Caco-2 (cell line): ENCODE results near the gene ENTR1. TPM values are rescaled to one million over a fixed set of nuclear protein-coding genes. Genes with fewer than 3 reads are reported as not detected.
"Not testable (repeated sequence)": the region's sequence is repeated elsewhere in the genome, so short reads cannot be mapped to it uniquely, and the experiment has no call there.

ENCODE experiments used
- BruUV-seq: library from RNA; stranded (reverse); fragments of 400-500 nt; replicated peaks from 2 replicates; lab custom pipeline; 2021; lab: Mats Ljungman, UMichigan
- CTCF ChIA-PET: fragments of 300-600 bp; sonication (Branson Sonifier 250); formaldehyde crosslinking; loops from one replicate; lab custom pipeline; 2022; ENCODE audit warnings: antibody characterized with exemption; lab: Charles Lee
- POLR2A ChIA-PET: fragments of 300-600 bp; sonication (Branson Sonifier 250); formaldehyde crosslinking; loops from one replicate; lab custom pipeline; 2022; ENCODE audit warnings: antibody characterized with exemption; lab: Charles Lee
- DNase-seq, 2 experiments: peaks; one replicate each; pipeline versions ENCODE4 v3.0.0 to v3.0.0-alpha.2; 2020 to 2022
- H3K27me3 ChIP-seq: replicated peaks from 2 replicates; pipeline ENCODE4 v1.6.0; 2011; ENCODE audit warnings: low read length; ENCODE audit not compliant: control insufficient read depth, insufficient read depth
- H3K36me3 ChIP-seq: 2 replicates; pipeline ENCODE4 v1.5.1; 2011; ENCODE audit warnings: low read length; ENCODE audit not compliant: control insufficient read depth, insufficient read depth
- H3K4me1 ChIP-seq: fragments of 250-450 bp; sonication (Bioruptor Pico); 2 replicates; pipeline ENCODE4 v1.5.1; 2020; ENCODE audit warnings: mild to moderate bottlenecking
- H3K4me3 ChIP-seq: 2 replicates; pipeline ENCODE4 v1.5.1; 2011; ENCODE audit warnings: low read depth, mild to moderate bottlenecking, control low read depth, low read length
- H3K9me3 ChIP-seq: fragments of 250-450 bp; sonication (Bioruptor Pico); 2 replicates; pipeline ENCODE4 v1.5.1; 2020; ENCODE audit warnings: mild to moderate bottlenecking, moderate library complexity
- H3K27ac Mint-ChIP-seq: one replicate; pipeline ENCODE4 v1.8.0; 2022; ENCODE audit warnings: mixed read lengths; ENCODE audit not compliant: unreplicated experiment
- H3K27me3 Mint-ChIP-seq: one replicate; pipeline ENCODE4 v1.8.0; 2022; ENCODE audit warnings: mixed read lengths; ENCODE audit not compliant: insufficient read depth, unreplicated experiment
- H3K36me3 Mint-ChIP-seq: one replicate; pipeline ENCODE4 v1.8.0; 2022; ENCODE audit warnings: mild to moderate bottlenecking, mixed read lengths; ENCODE audit not compliant: insufficient read depth, unreplicated experiment
- H3K4me1 Mint-ChIP-seq: one replicate; pipeline ENCODE4 v1.8.0; 2022; ENCODE audit warnings: low read depth, mixed read lengths; ENCODE audit not compliant: unreplicated experiment
- H3K4me3 Mint-ChIP-seq: one replicate; pipeline ENCODE4 v1.8.0; 2022; ENCODE audit warnings: mild to moderate bottlenecking, moderate library complexity, mixed read lengths; ENCODE audit not compliant: unreplicated experiment
- H3K9me3 Mint-ChIP-seq: one replicate; pipeline ENCODE4 v1.8.0; 2022; ENCODE audit warnings: mixed read lengths; ENCODE audit not compliant: unreplicated experiment
- intact Hi-C: fragments of 100-400 bp; cut with micrococcal nuclease; formaldehyde crosslinking; loops from one replicate; pipeline ENCODE4 v1.10.0; 2022; ENCODE audit not compliant: unreplicated experiment
- total RNA-seq: library from RNA; stranded (reverse); gene quantifications from 2 replicates; pipeline ENCODE4 v1.2.3, GENCODE V29; 2022
- TF ChIP-seq, protein P1 (sequence below), 2 experiments: fragments of 200-600 bp in 1 of 2; IDR thresholded peaks; 1 replicate in 1 of 2; 2 replicates in 1 of 2; pipeline versions ENCODE4 v1.5.1 to v1.8.0; 2011 to 2022; ENCODE audit warnings: antibody characterized with exemption in 1 of 2, control low read depth in 1 of 2, inconsistent platforms in 1 of 2, low read depth in 1 of 2, low read length in 1 of 2, mild to moderate bottlenecking in 1 of 2, moderate library complexity in 1 of 2; ENCODE audit not compliant: insufficient read depth in 1 of 2, severe bottlenecking in 1 of 2, unreplicated experiment in 1 of 2

ENTR1 gene
- total RNA-seq, 1 experiment from 2014 or later, result 85.2 TPM

- Histone ChIP-seq H3K9me3 (no peaks in the 10 kb centered on the region), H3K27me3 (no peaks in the 10 kb centered on the region), H3K4me3 (no peak overlapping the region), H3K36me3 (peaks cover 1% of the 10 kb centered on the region; the same call in 1 of the 2 replicates), H3K4me1 (no peaks in the 10 kb centered on the region)
- BruUV-seq, result no TSS peak
- TF ChIP-seq, protein P1, sequence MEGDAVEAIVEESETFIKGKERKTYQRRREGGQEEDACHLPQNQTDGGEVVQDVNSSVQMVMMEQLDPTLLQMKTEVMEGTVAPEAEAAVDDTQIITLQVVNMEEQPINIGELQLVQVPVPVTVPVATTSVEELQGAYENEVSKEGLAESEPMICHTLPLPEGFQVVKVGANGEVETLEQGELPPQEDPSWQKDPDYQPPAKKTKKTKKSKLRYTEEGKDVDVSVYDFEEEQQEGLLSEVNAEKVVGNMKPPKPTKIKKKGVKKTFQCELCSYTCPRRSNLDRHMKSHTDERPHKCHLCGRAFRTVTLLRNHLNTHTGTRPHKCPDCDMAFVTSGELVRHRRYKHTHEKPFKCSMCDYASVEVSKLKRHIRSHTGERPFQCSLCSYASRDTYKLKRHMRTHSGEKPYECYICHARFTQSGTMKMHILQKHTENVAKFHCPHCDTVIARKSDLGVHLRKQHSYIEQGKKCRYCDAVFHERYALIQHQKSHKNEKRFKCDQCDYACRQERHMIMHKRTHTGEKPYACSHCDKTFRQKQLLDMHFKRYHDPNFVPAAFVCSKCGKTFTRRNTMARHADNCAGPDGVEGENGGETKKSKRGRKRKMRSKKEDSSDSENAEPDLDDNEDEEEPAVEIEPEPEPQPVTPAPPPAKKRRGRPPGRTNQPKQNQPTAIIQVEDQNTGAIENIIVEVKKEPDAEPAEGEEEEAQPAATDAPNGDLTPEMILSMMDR (IDR thresholded peaks at IDR 0.05; ENCODE audit: insufficient read depth in 1 of 2, low read depth in 1 of 2, low read length in 1 of 2, severe bottlenecking in 1 of 2, unreplicated experiment in 1 of 2), result no peak
- H3K27me3 Mint-ChIP-seq, result no peaks in the 10 kb centered on the region
- POLR2A ChIA-PET, result no interaction called here
- peaks cover 51% of the 10 kb centered on the region for H3K36me3 Mint-ChIP-seq
- no peak overlapping the region for H3K27ac Mint-ChIP-seq
- no peak overlapping the region for H3K4me3 Mint-ChIP-seq
- intact Hi-C loops, result no loop called here
- H3K4me1 Mint-ChIP-seq, result no peaks in the 10 kb centered on the region
- H3K9me3 Mint-ChIP-seq, result no peaks in the 10 kb centered on the region
- CTCF ChIA-PET, result no interaction called here
- DNase-seq, result no peak
Measured at GRCh38 chr9:136429683-136430491, 19.5 kb upstream of the ENTR1 start.

DNA sequence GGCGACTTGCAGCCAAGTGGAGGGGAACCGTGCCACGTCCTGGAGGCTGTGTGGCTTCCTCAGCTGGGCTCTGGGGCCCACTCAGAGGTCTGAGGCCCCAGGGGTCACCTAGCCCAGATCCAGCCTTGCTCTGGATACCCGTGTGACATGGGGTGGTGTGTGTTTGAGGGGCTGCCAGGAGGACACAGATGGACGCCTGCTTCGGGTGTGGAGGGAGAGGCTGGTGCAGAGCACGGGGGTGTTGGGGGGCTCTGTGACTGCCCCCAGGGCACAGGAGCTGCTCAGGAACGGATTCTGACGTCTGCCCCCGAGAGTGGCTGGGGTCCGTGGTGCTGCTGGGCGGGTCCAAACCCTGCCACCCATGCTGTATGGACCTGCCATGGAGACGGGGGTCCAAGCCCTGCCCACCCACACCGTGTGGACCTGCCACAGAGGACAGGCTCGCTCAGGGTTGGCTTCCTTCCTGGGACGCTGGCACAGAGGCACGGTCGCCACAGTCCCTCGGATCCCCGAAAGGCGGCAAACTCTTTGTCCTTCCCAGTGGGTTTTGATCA, 18.7 kb upstream of the ENTR1 start:
- Histone ChIP-seq H3K9me3 (no peaks in the 10 kb centered on the region), H3K27me3 (no peaks in the 10 kb centered on the region), H3K4me1 (no peaks in the 10 kb centered on the region), H3K4me3 (no peak overlapping the region), H3K36me3 (peaks cover 2% of the 10 kb centered on the region; the same call in 1 of the 2 replicates)
- Mint-ChIP-seq H3K27ac (no peak overlapping the region), H3K27me3 (no peaks in the 10 kb centered on the region), H3K36me3 (peaks cover 58% of the 10 kb centered on the region), H3K4me1 (no peaks in the 10 kb centered on the region), H3K4me3 (no peak overlapping the region), H3K9me3 (no peaks in the 10 kb centered on the region)
- intact Hi-C loops, result no loop called here
- BruUV-seq, result TSS peak; percentile 32
- ChIA-PET CTCF (no interaction called here), POLR2A (interaction anchor here (0.6 kb wide), 1 partner anchor 36 kb away, joined by 3 read pairs; no protein-coding TSS in a partner anchor)
- TF ChIP-seq, protein P1 (IDR thresholded peaks at IDR 0.05; ENCODE audit: insufficient read depth in 1 of 2, low read depth in 1 of 2, low read length in 1 of 2, severe bottlenecking in 1 of 2, unreplicated experiment in 1 of 2), result no peak
- DNase-seq, result no peak

GRCh38 chr9:136426787-136427186, 16.4 kb upstream of the ENTR1 start:
- intact Hi-C loops, result no loop called here
- DNase-seq, result no peak
- Histone ChIP-seq H3K4me3 (no peak overlapping the region), H3K27me3 (no peaks in the 10 kb centered on the region), H3K36me3 (peaks cover 2% of the 10 kb centered on the region; the same call in 1 of the 2 replicates), H3K4me1 (no peaks in the 10 kb centered on the region), H3K9me3 (no peaks in the 10 kb centered on the region)
- TF ChIP-seq, protein P1 (IDR thresholded peaks at IDR 0.05; ENCODE audit: insufficient read depth in 1 of 2, low read depth in 1 of 2, low read length in 1 of 2, severe bottlenecking in 1 of 2, unreplicated experiment in 1 of 2), result no peak
- POLR2A ChIA-PET, result interaction anchor here (0.6 kb wide), 1 partner anchor 258 kb away, joined by 19 read pairs; no protein-coding TSS in a partner anchor
- Mint-ChIP-seq H3K4me1 (no peaks in the 10 kb centered on the region), H3K36me3 (peaks cover 73% of the 10 kb centered on the region), H3K9me3 (no peaks in the 10 kb centered on the region), H3K27ac (no peak overlapping the region), H3K27me3 (no peaks in the 10 kb centered on the region), H3K4me3 (no peak overlapping the region)
- BruUV-seq, result no TSS peak
- CTCF ChIA-PET, result interaction anchor here (0.6 kb wide), 1 partner anchor 20 kb away, joined by 3 read pairs; no protein-coding TSS in a partner anchor

DNA sequence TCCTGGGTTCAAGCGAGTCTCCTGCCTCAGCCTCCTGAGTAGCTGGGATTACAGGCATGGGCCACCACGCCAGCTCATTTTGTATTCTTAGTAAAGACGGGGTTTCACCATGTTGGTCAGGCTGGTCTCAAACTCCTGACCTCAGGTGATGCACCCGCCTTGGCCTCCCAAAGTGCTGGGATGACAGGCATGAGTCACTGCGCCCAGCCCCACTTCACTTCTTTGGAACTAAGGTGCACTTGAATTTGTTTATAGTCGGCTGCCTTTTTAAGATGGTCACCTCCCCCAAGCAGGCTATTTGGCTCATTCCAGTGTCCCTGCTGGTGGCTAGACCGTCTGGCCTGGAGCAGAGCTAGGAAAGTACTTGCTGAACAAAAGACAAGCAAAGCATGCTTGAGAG, 15.0 kb upstream of the ENTR1 start:
- BruUV-seq, H3K4me3 ChIP-seq, H3K27ac Mint-ChIP-seq, H3K27me3 Mint-ChIP-seq, H3K27me3 ChIP-seq, DNase-seq, intact Hi-C loops, H3K9me3 ChIP-seq, POLR2A ChIA-PET, H3K4me1 Mint-ChIP-seq, H3K36me3 ChIP-seq, H3K9me3 Mint-ChIP-seq, H3K4me3 Mint-ChIP-seq, H3K4me1 ChIP-seq: not testable (repeated sequence)
- peaks cover 83% of the 10 kb centered on the region for H3K36me3 Mint-ChIP-seq
- CTCF ChIA-PET, result interaction anchor here (0.7 kb wide), 1 partner anchor 659 kb away, joined by 3 read pairs; no protein-coding TSS in a partner anchor
